A673 (cell line): ENCODE results near the gene CIC. TPM values are rescaled to one million over a fixed set of nuclear protein-coding genes. Genes with fewer than 3 reads are reported as not detected.
"Not testable (repeated sequence)": the region's sequence is repeated elsewhere in the genome, so short reads cannot be mapped to it uniquely, and the experiment has no call there.

Experiments used
- BruUV-seq: library from RNA; stranded (reverse); fragments of 400-500 nt; replicated peaks from 2 replicates; lab custom pipeline; 2021; lab: Mats Ljungman, UMichigan
- CTCF ChIA-PET: fragments of 300-600 bp; sonication (Branson Sonifier 250); formaldehyde crosslinking; loops from one replicate; lab custom pipeline; 2022; ENCODE audit warnings: antibody characterized with exemption; lab: Charles Lee
- POLR2A ChIA-PET: fragments of 300-600 bp; sonication (Branson Sonifier 250); formaldehyde crosslinking; loops from one replicate; lab custom pipeline; 2022; ENCODE audit warnings: antibody characterized with exemption; ENCODE audit not compliant: low non-redundant PET; lab: Charles Lee
- DNase-seq: peaks from one replicate; pipeline ENCODE4 v3.0.0-alpha.2; 2015; ENCODE audit warnings: low spot score
- H3K27ac ChIP-seq: fragments of 200-600 bp; sonication (generic); 2 replicates; pipeline ENCODE4 v1.5.1; 2016; ENCODE audit warnings: mixed run types, low read depth, mild to moderate bottlenecking, mixed read lengths, antibody characterized with exemption, low read length; ENCODE audit not compliant: poor library complexity, severe bottlenecking
- H3K27me3 ChIP-seq: fragments of 200-600 bp; sonication (generic); replicated peaks from 2 replicates; pipeline ENCODE4 v1.6.1; 2017; ENCODE audit warnings: mixed run types, low read depth, mild to moderate bottlenecking, mixed read lengths, antibody characterized with exemption, low read length; ENCODE audit not compliant: insufficient read depth, poor library complexity
- H3K36me3 ChIP-seq: fragments of 200-600 bp; sonication (generic); 2 replicates; pipeline ENCODE4 v1.6.1; 2016; ENCODE audit warnings: mixed run types, mild to moderate bottlenecking, mixed read lengths, antibody characterized with exemption, low read length; ENCODE audit not compliant: insufficient read depth, poor library complexity, severe bottlenecking
- H3K4me1 ChIP-seq: fragments of 200-600 bp; sonication (generic); 2 replicates; pipeline ENCODE4 v1.6.1; 2017; ENCODE audit warnings: mixed run types, mild to moderate bottlenecking, mixed read lengths, antibody characterized with exemption, low read length; ENCODE audit not compliant: insufficient read depth, poor library complexity, severe bottlenecking
- H3K4me3 ChIP-seq: fragments of 200-600 bp; sonication (generic); 2 replicates; pipeline ENCODE4 v1.5.1; 2016; ENCODE audit warnings: low read depth, mixed run types, mild to moderate bottlenecking, mixed read lengths, low read length; ENCODE audit not compliant: poor library complexity, severe bottlenecking
- H3K9me3 ChIP-seq: fragments of 200-600 bp; sonication (generic); 2 replicates; pipeline ENCODE4 v1.6.1; 2016; ENCODE audit warnings: mixed run types, low read depth, mild to moderate bottlenecking, mixed read lengths, antibody characterized with exemption, low read length; ENCODE audit not compliant: poor library complexity, severe bottlenecking
- EZH2 ChIP-seq: fragments of 200-600 bp; sonication (generic); IDR thresholded peaks from 2 replicates; pipeline ENCODE4 v1.6.1; 2017; ENCODE audit warnings: borderline replicate concordance, low read depth, mild to moderate bottlenecking, mixed read lengths, antibody characterized with exemption, low read length; ENCODE audit not compliant: poor library complexity, severe bottlenecking
- intact Hi-C: fragments of 100-400 bp; cut with micrococcal nuclease; formaldehyde crosslinking; loops from one replicate; pipeline ENCODE4 v1.10.0; 2022; ENCODE audit not compliant: unreplicated experiment
- total RNA-seq: library from RNA; stranded (reverse); gene quantifications from 2 replicates; pipeline ENCODE4 v1.2.3, GENCODE V29; 2021
- TF ChIP-seq, protein P1 (sequence below): fragments of 300-800, 200-600 bp; sonication (generic); conservative IDR thresholded peaks from 2 replicates; pipeline ENCODE4 v1.5.1; 2017; ENCODE audit warnings: low read depth, mild to moderate bottlenecking, antibody characterized with exemption, low read length, moderate library complexity, mixed read lengths

The CIC gene
- total RNA-seq, 1 experiment from 2014 or later: 80.3 TPM

DNA sequence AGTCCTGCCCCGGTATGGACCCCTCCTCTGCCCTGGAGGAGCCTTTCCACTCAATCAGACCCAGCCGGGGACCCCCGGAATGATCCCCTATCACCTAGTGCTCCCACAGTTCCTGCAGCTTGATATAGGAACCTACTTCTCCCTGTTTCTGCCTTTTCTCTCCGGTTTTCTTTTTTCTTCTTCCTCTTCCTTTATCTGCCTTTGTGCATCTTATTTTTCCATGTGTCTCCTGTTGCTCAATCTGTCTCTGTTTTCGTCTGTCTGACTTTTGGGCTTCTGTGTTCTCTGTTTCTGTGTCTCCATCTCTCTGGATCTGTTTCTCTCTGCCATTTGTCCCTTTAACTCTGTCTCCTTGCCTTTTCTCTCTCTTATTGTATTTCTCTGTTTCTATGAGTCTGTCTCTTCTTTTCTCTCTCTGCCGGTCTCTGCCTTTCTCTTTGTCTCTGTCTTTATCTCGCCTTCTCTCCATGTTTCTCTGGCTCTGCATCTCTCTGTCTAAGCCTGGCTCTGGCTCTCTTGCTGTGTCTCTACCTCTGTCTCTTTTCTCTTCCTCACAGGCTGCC, 66.4 kb downstream of the CIC start:
- Histone ChIP-seq H3K27ac (peak overlapping the region; percentile 23), H3K36me3 (peaks cover 3% of the 10 kb centered on the region), H3K27me3 (no peaks in the 10 kb centered on the region), H3K4me1 (peaks cover 5% of the 10 kb centered on the region), H3K9me3 (no peaks in the 10 kb centered on the region), H3K4me3 (no peak overlapping the region)
- intact Hi-C loops: no loop called here
- ChIA-PET POLR2A (no interaction called here), CTCF (no interaction called here)
- BruUV-seq: no TSS peak
- no peak for DNase-seq
- TF ChIP-seq, protein P1, sequence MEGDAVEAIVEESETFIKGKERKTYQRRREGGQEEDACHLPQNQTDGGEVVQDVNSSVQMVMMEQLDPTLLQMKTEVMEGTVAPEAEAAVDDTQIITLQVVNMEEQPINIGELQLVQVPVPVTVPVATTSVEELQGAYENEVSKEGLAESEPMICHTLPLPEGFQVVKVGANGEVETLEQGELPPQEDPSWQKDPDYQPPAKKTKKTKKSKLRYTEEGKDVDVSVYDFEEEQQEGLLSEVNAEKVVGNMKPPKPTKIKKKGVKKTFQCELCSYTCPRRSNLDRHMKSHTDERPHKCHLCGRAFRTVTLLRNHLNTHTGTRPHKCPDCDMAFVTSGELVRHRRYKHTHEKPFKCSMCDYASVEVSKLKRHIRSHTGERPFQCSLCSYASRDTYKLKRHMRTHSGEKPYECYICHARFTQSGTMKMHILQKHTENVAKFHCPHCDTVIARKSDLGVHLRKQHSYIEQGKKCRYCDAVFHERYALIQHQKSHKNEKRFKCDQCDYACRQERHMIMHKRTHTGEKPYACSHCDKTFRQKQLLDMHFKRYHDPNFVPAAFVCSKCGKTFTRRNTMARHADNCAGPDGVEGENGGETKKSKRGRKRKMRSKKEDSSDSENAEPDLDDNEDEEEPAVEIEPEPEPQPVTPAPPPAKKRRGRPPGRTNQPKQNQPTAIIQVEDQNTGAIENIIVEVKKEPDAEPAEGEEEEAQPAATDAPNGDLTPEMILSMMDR: no peak
- no peak for TF ChIP-seq EZH2

DNA sequence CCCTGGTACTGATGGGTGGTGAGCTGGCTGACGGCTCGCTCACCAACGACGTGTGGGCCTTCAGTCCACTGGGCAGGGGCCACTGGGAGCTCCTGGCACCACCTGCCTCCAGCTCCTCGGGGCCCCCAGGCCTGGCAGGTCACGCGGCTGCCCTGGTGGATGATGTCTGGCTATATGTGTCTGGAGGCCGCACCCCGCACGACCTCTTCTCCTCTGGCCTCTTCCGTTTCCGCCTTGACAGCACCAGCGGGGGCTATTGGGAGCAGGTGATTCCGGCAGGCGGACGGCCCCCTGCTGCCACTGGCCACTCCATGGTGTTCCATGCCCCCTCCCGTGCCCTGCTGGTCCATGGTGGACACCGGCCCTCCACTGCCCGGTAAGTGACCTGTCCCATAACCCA, 66.9 kb downstream of the CIC start:
- POLR2A ChIA-PET: no interaction called here
- no TSS peak for BruUV-seq
- peaks cover 3% of the 10 kb centered on the region for H3K36me3 ChIP-seq
- CTCF ChIA-PET: no interaction called here
- no peak for DNase-seq
- intact Hi-C loops: no loop called here
- no peak overlapping the region for H3K4me3 ChIP-seq
- H3K4me1 ChIP-seq: no peaks in the 10 kb centered on the region
- H3K27ac ChIP-seq: peak overlapping the region; percentile 23
- H3K27me3 ChIP-seq: no peaks in the 10 kb centered on the region
- TF ChIP-seq, protein P1: no peak
- TF ChIP-seq EZH2: no peak
- no peaks in the 10 kb centered on the region for H3K9me3 ChIP-seq

DNA sequence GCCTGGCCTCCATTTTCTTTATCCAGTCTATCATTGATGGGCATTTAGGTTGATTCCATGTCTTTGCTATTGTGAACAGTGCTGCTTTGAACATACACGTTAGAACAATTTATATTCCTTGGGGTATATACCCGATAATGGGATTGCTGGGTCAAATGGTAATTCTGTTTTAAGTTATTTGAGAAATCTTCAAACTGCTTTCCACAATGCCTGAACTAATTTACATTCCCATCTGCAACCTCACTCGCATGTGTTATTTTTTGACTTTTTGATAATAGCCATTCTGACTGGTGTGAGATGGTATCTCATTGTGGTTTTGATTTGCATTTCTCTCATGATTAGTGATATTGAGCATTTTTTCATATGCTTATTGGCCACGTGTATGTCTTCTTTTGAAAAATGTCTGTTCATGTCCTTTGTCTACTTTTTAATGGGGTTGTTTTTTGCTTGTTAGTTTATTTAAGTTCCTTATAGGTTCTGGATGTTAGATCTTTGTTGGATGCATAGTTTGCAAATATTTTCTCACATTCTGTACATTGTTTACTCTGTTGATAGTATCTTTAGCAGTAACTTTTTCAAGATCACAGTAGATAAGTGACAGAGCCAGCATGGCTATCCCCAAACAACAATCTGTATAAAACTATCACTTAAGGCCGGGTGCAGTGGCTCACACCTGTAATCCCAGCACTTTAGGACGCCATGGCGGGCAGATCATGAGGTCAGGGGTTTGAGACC, 70.2 kb downstream of the CIC start:
- H3K36me3 ChIP-seq, DNase-seq, H3K27ac ChIP-seq, BruUV-seq, CTCF ChIA-PET, H3K27me3 ChIP-seq, H3K4me1 ChIP-seq, intact Hi-C loops, H3K9me3 ChIP-seq, H3K4me3 ChIP-seq, POLR2A ChIA-PET: not testable (repeated sequence)

DNA sequence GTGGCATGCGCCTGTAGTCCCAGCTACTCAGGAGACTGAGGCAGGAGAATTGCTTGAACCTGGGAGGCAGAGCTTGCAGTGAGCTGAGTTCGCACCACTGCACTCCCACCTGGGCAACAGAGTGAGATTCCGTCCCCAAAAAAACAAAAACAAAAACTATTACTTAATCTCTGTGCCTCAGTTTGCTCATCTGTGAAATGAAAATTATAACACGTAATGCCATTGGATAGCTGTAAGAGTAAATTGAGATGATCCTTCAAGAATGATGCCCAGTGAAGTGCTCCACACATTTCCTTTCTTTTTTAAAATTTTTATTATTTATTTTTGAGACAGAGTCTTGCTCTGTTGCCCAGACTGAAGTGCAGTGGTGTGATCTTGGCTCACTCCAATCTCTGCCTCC, 70.9 kb downstream of the CIC start:
- BruUV-seq, DNase-seq, H3K9me3 ChIP-seq, intact Hi-C loops, H3K27me3 ChIP-seq, H3K27ac ChIP-seq, H3K4me1 ChIP-seq, H3K4me3 ChIP-seq, H3K36me3 ChIP-seq, POLR2A ChIA-PET: not testable (repeated sequence)
- CTCF ChIA-PET: interaction anchor here (0.6 kb wide), 1 partner anchor 44 kb away, joined by 14 read pairs; no protein-coding TSS in a partner anchor
